Smooth muscle cell (in vitro differentiated cells): Measurements from ENCODE around the gene MBNL2. TPM values are rescaled to one million over a fixed set of nuclear protein-coding genes. Genes with fewer than 3 reads are reported as not detected.

ENCODE experiments used
- DNase-seq: peaks from one replicate; lab custom pipeline; 2025; ENCODE audit not compliant: unreplicated experiment; lab: John Stamatoyannopoulos, UW
- H2AFZ ChIP-seq: fragments of 200-600 bp; sonication (generic); 2 replicates; pipeline ENCODE4 v1.6.0; 2016; ENCODE audit warnings: antibody characterized with exemption, low read depth, mild to moderate bottlenecking
- H3F3A ChIP-seq: fragments of 200-600 bp; sonication (generic); 2 replicates; pipeline ENCODE4 v1.6.0; 2017; ENCODE audit warnings: antibody characterized with exemption, low read depth
- H3K27ac ChIP-seq: fragments of 200-600 bp; sonication (generic); 2 replicates; pipeline ENCODE4 v1.5.1; 2016; ENCODE audit warnings: low read depth, mild to moderate bottlenecking
- H3K27me3 ChIP-seq: fragments of 200-600 bp; sonication (generic); 2 replicates; pipeline ENCODE4 v1.6.1; 2016; ENCODE audit warnings: low read depth, mild to moderate bottlenecking
- H3K36me3 ChIP-seq: fragments of 200-600 bp; sonication (generic); 2 replicates; pipeline ENCODE4 v1.5.1; 2016; ENCODE audit warnings: low read depth
- H3K4me1 ChIP-seq: fragments of 200-600 bp; sonication (generic); 2 replicates; pipeline ENCODE4 v1.5.1; 2016; ENCODE audit warnings: low read depth
- H3K4me2 ChIP-seq: fragments of 200-600 bp; sonication (generic); 2 replicates; pipeline ENCODE4 v1.6.0; 2016; ENCODE audit warnings: mild to moderate bottlenecking
- H3K4me3 ChIP-seq: fragments of 200-600 bp; sonication (generic); 2 replicates; pipeline ENCODE4 v1.5.1; 2016; ENCODE audit warnings: mild to moderate bottlenecking
- H3K79me2 ChIP-seq: fragments of 200-600 bp; sonication (generic); 2 replicates; pipeline ENCODE4 v1.6.0; 2016; ENCODE audit warnings: low read depth, mild to moderate bottlenecking
- H3K9ac ChIP-seq: fragments of 200-600 bp; sonication (generic); 2 replicates; pipeline ENCODE4 v1.6.0; 2016; ENCODE audit warnings: low read depth
- H3K9me3 ChIP-seq: fragments of 200-600 bp; sonication (generic); replicated peaks from 2 replicates; pipeline ENCODE4 v1.5.1; 2016; ENCODE audit warnings: low read depth
- H4K20me1 ChIP-seq: fragments of 200-600 bp; sonication (generic); 2 replicates; pipeline ENCODE4 v1.6.0; 2016; ENCODE audit warnings: low read depth
- CTCF ChIP-seq: fragments of 200-600 bp; sonication (generic); IDR thresholded peaks from 2 replicates; pipeline ENCODE4 v1.5.1; 2017; ENCODE audit warnings: borderline replicate concordance, mild to moderate bottlenecking, antibody characterized with exemption; ENCODE audit not compliant: insufficient read depth, poor library complexity, severe bottlenecking
- WGBS: methylation state at CpG from one replicate; pipeline ENCODE4 v1.1.7; 2016; ENCODE audit warnings: low lambda C conversion rate; 5-methylcytosine and 5-hydroxymethylcytosine counted together
- polyA plus RNA-seq: library from polyadenylated mRNA; unstranded; fragments of >200 nt; fragmentation: Nextera tagmentation; extraction: Ambion mirVana; gene quantifications from 2 replicates; pipeline ENCODE4 v1.2.1, GENCODE V29; 2016
- total RNA-seq: library from RNA; depleted of rRNA; stranded (reverse); fragments of >200 nt; gene quantifications from 2 replicates; pipeline ENCODE4 v1.2.3, GENCODE V29; 2014

The MBNL2 gene
- total and polyA plus RNA-seq, 2 experiments from 2014 or later: 33.7 to 120 TPM

- no peaks in the 10 kb centered on the region for H3K36me3 ChIP-seq
- peaks cover 37% of the 10 kb centered on the region for H3K79me2 ChIP-seq
- peaks cover 47% of the 10 kb centered on the region for H3K4me1 ChIP-seq
- no peak overlapping the region for H2AFZ ChIP-seq
- peak overlapping the region; percentile 98 for H3K27ac ChIP-seq
- H3K4me2 ChIP-seq: peak overlapping the region; percentile 73
- H4K20me1 ChIP-seq: no peaks in the 10 kb centered on the region
- no peaks in the 10 kb centered on the region for H3K9me3 ChIP-seq
- 27% methylated on average over 13 of the region's 13 CpGs for WGBS
- no peak for TF ChIP-seq CTCF
- H3F3A ChIP-seq: peaks cover 55% of the 10 kb centered on the region
- DNase-seq: peak; percentile 16
- H3K4me3 ChIP-seq: no peak overlapping the region
- H3K27me3 ChIP-seq: no peaks in the 10 kb centered on the region
- peak overlapping the region; percentile 91 for H3K9ac ChIP-seq
Measured at GRCh38 chr13:97257800-97258799, 36.0 kb downstream of the MBNL2 start.

GRCh38 chr13:97258801-97259200 is 36.7 kb downstream of the MBNL2 start:
- WGBS: 47% methylated on average over 2 of the region's 2 CpGs
- no peaks in the 10 kb centered on the region for H4K20me1 ChIP-seq
- H2AFZ ChIP-seq: no peak overlapping the region
- H3K79me2 ChIP-seq: peaks cover 37% of the 10 kb centered on the region
- no peak for TF ChIP-seq CTCF
- H3K27me3 ChIP-seq: no peaks in the 10 kb centered on the region
- H3F3A ChIP-seq: peaks cover 52% of the 10 kb centered on the region
- H3K27ac ChIP-seq: peak overlapping the region; percentile 98
- H3K9ac ChIP-seq: peak overlapping the region; percentile 91
- H3K4me1 ChIP-seq: peaks cover 47% of the 10 kb centered on the region
- H3K4me3 ChIP-seq: no peak overlapping the region
- no peaks in the 10 kb centered on the region for H3K36me3 ChIP-seq
- H3K4me2 ChIP-seq: peak overlapping the region; percentile 73
- no peaks in the 10 kb centered on the region for H3K9me3 ChIP-seq
- no peak for DNase-seq

GRCh38 chr13:97259410-97259797 is 37.3 kb downstream of the MBNL2 start:
- peaks cover 52% of the 10 kb centered on the region for H3F3A ChIP-seq
- no peak for TF ChIP-seq CTCF
- H3K4me1 ChIP-seq: peaks cover 47% of the 10 kb centered on the region
- H2AFZ ChIP-seq: no peak overlapping the region
- peaks cover 38% of the 10 kb centered on the region for H3K79me2 ChIP-seq
- no peaks in the 10 kb centered on the region for H4K20me1 ChIP-seq
- no peak overlapping the region for H3K4me3 ChIP-seq
- H3K9me3 ChIP-seq: no peaks in the 10 kb centered on the region
- WGBS: 67% methylated on average over 6 of the region's 6 CpGs
- DNase-seq: no peak
- no peaks in the 10 kb centered on the region for H3K36me3 ChIP-seq
- peak overlapping the region; percentile 91 for H3K9ac ChIP-seq
- H3K27me3 ChIP-seq: no peaks in the 10 kb centered on the region
- peak overlapping the region; percentile 98 for H3K27ac ChIP-seq
- peak overlapping the region; percentile 73 for H3K4me2 ChIP-seq
